ENCODE measurements around the gene TPTE2. TPM values are rescaled to one million over a fixed set of nuclear protein-coding genes. Genes with fewer than 3 reads are reported as not detected.
"Not testable (repeated sequence)": the region's sequence is repeated elsewhere in the genome, so short reads cannot be mapped to it uniquely, and the experiment has no call there.

TPTE2 gene
- total RNA-seq = not detected

GRCh38 chr13:19561127-19561582, at the start of gene TPTE2:
TPTE2 (minus strand) TSS chr13:19561532; CDS start chr13:19503234, 58,298 bp downstream.
- DNase-seq; H3K36me3 Mint-ChIP-seq (ENCODE audit: low read depth); H3K9me3 Mint-ChIP-seq; H3K4me3 Mint-ChIP-seq; H3K27ac Mint-ChIP-seq; intact Hi-C loops (cut with micrococcal nuclease); H3K27me3 Mint-ChIP-seq (ENCODE audit: low read depth); H3K4me1 Mint-ChIP-seq (ENCODE audit: low read depth): not testable (repeated sequence)
- CTCF ChIA-PET = interaction anchor here (0.6 kb wide), 1 partner anchor 111 kb away, joined by 5 read pairs; no protein-coding TSS in a partner anchor

GRCh38 chr13:19607523-19608078, 46.3 kb upstream of the TPTE2 start:
- no peak overlapping the region for H3K4me3 Mint-ChIP-seq
- intact Hi-C loops (cut with micrococcal nuclease) = no loop called here
- H3K27me3 Mint-ChIP-seq (ENCODE audit: low read depth) = peaks cover 25% of the 10 kb centered on the region
- H3K36me3 Mint-ChIP-seq (ENCODE audit: low read depth) = peaks cover 8% of the 10 kb centered on the region
- DNase-seq = no peak
- H3K4me1 Mint-ChIP-seq (ENCODE audit: low read depth) = peaks cover 3% of the 10 kb centered on the region
- peaks cover 10% of the 10 kb centered on the region for H3K9me3 Mint-ChIP-seq
- no peak overlapping the region for H3K27ac Mint-ChIP-seq
- CTCF ChIA-PET = no interaction called here

GRCh38 chr13:19606737-19607136, 45.4 kb upstream of the TPTE2 start:
- DNase-seq = no peak
- intact Hi-C loops (cut with micrococcal nuclease) = no loop called here
- CTCF ChIA-PET = no interaction called here
- peaks cover 4% of the 10 kb centered on the region for H3K4me1 Mint-ChIP-seq (ENCODE audit: low read depth)
- no peak overlapping the region for H3K27ac Mint-ChIP-seq
- peaks cover 10% of the 10 kb centered on the region for H3K9me3 Mint-ChIP-seq
- no peak overlapping the region for H3K4me3 Mint-ChIP-seq
- peaks cover 8% of the 10 kb centered on the region for H3K36me3 Mint-ChIP-seq (ENCODE audit: low read depth)
- peaks cover 27% of the 10 kb centered on the region for H3K27me3 Mint-ChIP-seq (ENCODE audit: low read depth)

DNA sequence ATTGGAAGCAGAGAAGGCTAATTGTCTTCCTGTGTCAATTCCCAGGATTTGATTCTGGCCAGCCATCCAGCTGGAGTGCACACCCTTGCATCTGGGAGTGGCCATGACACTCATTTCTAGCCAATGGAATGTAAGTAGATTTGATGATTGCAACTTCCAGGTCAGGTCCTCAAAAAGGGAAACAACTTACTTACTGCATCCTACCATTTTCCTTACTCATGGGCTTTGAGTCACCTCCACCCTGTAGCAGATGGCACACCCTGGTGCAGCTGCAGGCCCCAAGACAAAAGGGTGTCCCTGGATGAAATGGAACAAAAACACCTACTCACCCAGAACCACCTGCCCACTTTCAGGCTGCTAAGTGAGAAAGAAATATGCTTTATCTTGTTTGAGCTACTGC, 44.8 kb upstream of the TPTE2 start:
- H3K4me1 Mint-ChIP-seq (ENCODE audit: low read depth) = peaks cover 4% of the 10 kb centered on the region
- H3K27ac Mint-ChIP-seq = no peak overlapping the region
- intact Hi-C loops (cut with micrococcal nuclease) = no loop called here
- CTCF ChIA-PET = no interaction called here
- DNase-seq = no peak
- H3K4me3 Mint-ChIP-seq = no peak overlapping the region
- H3K27me3 Mint-ChIP-seq (ENCODE audit: low read depth) = peaks cover 27% of the 10 kb centered on the region
- H3K36me3 Mint-ChIP-seq (ENCODE audit: low read depth) = peaks cover 8% of the 10 kb centered on the region
- H3K9me3 Mint-ChIP-seq = peaks cover 10% of the 10 kb centered on the region

GRCh38 chr13:19605161-19605955, 44.0 kb upstream of the TPTE2 start:
- peaks cover 8% of the 10 kb centered on the region for H3K36me3 Mint-ChIP-seq (ENCODE audit: low read depth)
- peaks cover 27% of the 10 kb centered on the region for H3K27me3 Mint-ChIP-seq (ENCODE audit: low read depth)
- no peak overlapping the region for H3K27ac Mint-ChIP-seq
- peaks cover 4% of the 10 kb centered on the region for H3K4me1 Mint-ChIP-seq (ENCODE audit: low read depth)
- intact Hi-C loops (cut with micrococcal nuclease) = no loop called here
- peaks cover 10% of the 10 kb centered on the region for H3K9me3 Mint-ChIP-seq
- no peak for DNase-seq
- no peak overlapping the region for H3K4me3 Mint-ChIP-seq
- CTCF ChIA-PET = interaction anchor here (0.6 to 1.0 kb wide), 3 partner anchors 27 to 537 kb away, joined by 3 read pairs; no protein-coding TSS in a partner anchor

DNA sequence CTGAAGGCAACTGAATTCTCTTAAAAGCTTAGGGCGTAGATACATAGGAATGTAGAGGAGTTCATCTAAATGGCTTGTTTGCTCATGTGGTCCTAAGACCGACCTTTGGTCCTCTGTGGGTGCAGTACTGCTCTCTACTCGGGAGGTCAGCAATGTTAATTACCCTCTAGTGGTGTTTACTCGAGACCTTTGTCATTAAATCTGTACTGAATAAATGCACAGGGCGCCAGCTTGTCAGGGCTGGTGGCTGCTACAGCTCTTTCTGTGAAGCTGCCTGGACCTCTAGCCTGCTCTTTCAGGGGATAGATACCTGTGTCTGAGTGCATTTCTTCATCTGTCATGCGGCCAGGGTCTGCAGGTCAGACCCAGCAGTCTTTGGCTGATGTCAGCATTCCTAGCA, 43.0 kb upstream of the TPTE2 start:
- Mint-ChIP-seq H3K27ac (no peak overlapping the region), H3K4me1 (ENCODE audit: low read depth) (peaks cover 4% of the 10 kb centered on the region), H3K9me3 (peaks cover 10% of the 10 kb centered on the region), H3K4me3 (no peak overlapping the region), H3K36me3 (ENCODE audit: low read depth) (peaks cover 8% of the 10 kb centered on the region), H3K27me3 (ENCODE audit: low read depth) (peaks cover 31% of the 10 kb centered on the region)
- CTCF ChIA-PET = interaction anchor here (0.6 kb wide), 1 partner anchor 50 kb away, joined by 3 read pairs; no protein-coding TSS in a partner anchor
- no peak for DNase-seq
- intact Hi-C loops (cut with micrococcal nuclease) = no loop called here

GRCh38 chr13:19601749-19602725, 40.7 kb upstream of the TPTE2 start:
- intact Hi-C loops (cut with micrococcal nuclease) = loop anchor here (1.0 kb wide), 1 partner anchor 15 kb away; no protein-coding TSS in a partner anchor
- Mint-ChIP-seq H3K4me1 (ENCODE audit: low read depth) (peaks cover 4% of the 10 kb centered on the region), H3K27me3 (ENCODE audit: low read depth) (peaks cover 42% of the 10 kb centered on the region), H3K36me3 (ENCODE audit: low read depth) (peaks cover 8% of the 10 kb centered on the region), H3K27ac (no peak overlapping the region), H3K9me3 (peaks cover 10% of the 10 kb centered on the region), H3K4me3 (peak overlapping the region; percentile 59)
- DNase-seq = peak; percentile 49
- CTCF ChIA-PET = interaction anchor here (0.7 to 1.3 kb wide), 3 partner anchors 10 to 16 kb away, joined by 3 to 4 read pairs (median 4); no protein-coding TSS in a partner anchor

- no peak overlapping the region for H3K27ac Mint-ChIP-seq
- intact Hi-C loops (cut with micrococcal nuclease) = no loop called here
- CTCF ChIA-PET = interaction anchor here (1.3 kb wide), 1 partner anchor 10 kb away, joined by 3 read pairs; no protein-coding TSS in a partner anchor
- no peaks in the 10 kb centered on the region for H3K9me3 Mint-ChIP-seq
- peaks cover under 1% of the 10 kb centered on the region for H3K4me1 Mint-ChIP-seq (ENCODE audit: low read depth)
- no peaks in the 10 kb centered on the region for H3K36me3 Mint-ChIP-seq (ENCODE audit: low read depth)
- no peak for DNase-seq
- H3K27me3 Mint-ChIP-seq (ENCODE audit: low read depth) = peaks cover 22% of the 10 kb centered on the region
- H3K4me3 Mint-ChIP-seq = no peak overlapping the region
Measured at GRCh38 chr13:19597523-19597922, 36.2 kb upstream of the TPTE2 start.

GRCh38 chr13:19596960-19597361, 35.6 kb upstream of the TPTE2 start:
- Mint-ChIP-seq H3K4me1 (ENCODE audit: low read depth) (no peaks in the 10 kb centered on the region), H3K9me3 (no peaks in the 10 kb centered on the region), H3K27ac (no peak overlapping the region), H3K4me3 (no peak overlapping the region), H3K36me3 (ENCODE audit: low read depth) (no peaks in the 10 kb centered on the region), H3K27me3 (ENCODE audit: low read depth) (peaks cover 21% of the 10 kb centered on the region)
- CTCF ChIA-PET = interaction anchor here (1.3 kb wide), 1 partner anchor 9 kb away, joined by 3 read pairs; no protein-coding TSS in a partner anchor
- intact Hi-C loops (cut with micrococcal nuclease) = no loop called here
- no peak for DNase-seq

DNA sequence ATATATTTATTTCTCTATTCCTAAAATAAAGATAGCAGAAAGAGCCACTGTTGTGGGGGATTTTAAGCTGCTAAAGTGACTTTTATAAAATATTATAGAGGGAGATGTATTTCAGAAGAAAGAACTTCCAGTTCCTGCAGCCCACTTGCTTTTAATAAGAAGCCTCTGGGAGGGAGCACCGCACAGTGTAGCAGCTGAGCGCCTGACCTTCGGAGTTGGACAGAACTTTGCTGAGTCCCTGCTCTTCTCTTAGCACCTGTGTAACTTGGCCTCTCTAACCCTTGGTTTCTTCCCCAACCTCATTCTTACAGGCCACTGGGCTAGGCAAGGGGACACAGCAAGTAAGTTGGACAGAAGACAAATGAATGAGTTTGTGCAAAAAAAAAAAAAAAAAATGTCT, 34.8 kb upstream of the TPTE2 start:
- CTCF ChIA-PET = no interaction called here
- no peak for DNase-seq
- no peak overlapping the region for H3K4me3 Mint-ChIP-seq
- H3K27me3 Mint-ChIP-seq (ENCODE audit: low read depth) = peaks cover 21% of the 10 kb centered on the region
- no peak overlapping the region for H3K27ac Mint-ChIP-seq
- H3K4me1 Mint-ChIP-seq (ENCODE audit: low read depth) = no peaks in the 10 kb centered on the region
- intact Hi-C loops (cut with micrococcal nuclease) = no loop called here
- no peaks in the 10 kb centered on the region for H3K36me3 Mint-ChIP-seq (ENCODE audit: low read depth)
- H3K9me3 Mint-ChIP-seq = no peaks in the 10 kb centered on the region

DNA sequence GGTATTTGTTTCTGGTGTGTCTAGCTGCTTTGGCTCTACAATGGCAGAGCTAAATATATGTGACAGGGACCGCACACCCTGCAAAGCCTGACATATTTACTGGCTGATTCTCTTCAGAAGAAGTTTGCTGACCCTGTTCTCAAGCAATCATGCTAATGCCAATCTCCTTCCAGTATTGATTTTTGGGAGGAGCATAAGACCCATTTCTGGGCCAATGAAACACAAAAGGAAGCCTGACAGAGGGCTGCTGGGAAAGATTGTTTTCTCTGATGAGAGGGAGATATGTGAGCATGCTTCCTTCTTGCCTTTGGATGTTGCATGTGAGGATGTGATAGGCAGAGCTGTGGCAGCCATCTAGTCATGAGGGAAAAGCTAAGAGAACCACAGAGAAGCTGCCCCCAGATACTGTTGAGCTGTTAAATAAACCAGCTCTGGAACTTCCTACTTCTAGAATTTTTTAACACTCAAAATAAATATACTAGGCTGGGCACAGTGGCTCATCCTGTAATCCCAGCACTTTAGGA, 31.4 kb upstream of the TPTE2 start:
- Mint-ChIP-seq H3K27me3 (ENCODE audit: low read depth) (peaks cover 10% of the 10 kb centered on the region), H3K9me3 (no peaks in the 10 kb centered on the region), H3K36me3 (ENCODE audit: low read depth) (no peaks in the 10 kb centered on the region), H3K27ac (no peak overlapping the region), H3K4me3 (no peak overlapping the region), H3K4me1 (ENCODE audit: low read depth) (peaks cover 6% of the 10 kb centered on the region)
- CTCF ChIA-PET = interaction anchor here (1.0 kb wide), 1 partner anchor 9 kb away, joined by 3 read pairs; no protein-coding TSS in a partner anchor
- intact Hi-C loops (cut with micrococcal nuclease) = no loop called here
- no peak for DNase-seq

Measured in activated naive CD4-positive, alpha-beta T cell treated with anti-CD3 and anti-CD28 coated beads for 36 hours (primary cell).